ENCODE measurements around the gene CLSTN3.

CLSTN3 gene

GRCh38 chr12:7127916-7128626 is 2.1 kb upstream of the CLSTN3 start:
- no peak for DNase-seq (ENCODE audit: low spot score)

- DNase-seq (ENCODE audit: low spot score) = no peak
Measured at GRCh38 chr12:7128681-7129286, 1.4 kb upstream of the CLSTN3 start, which contains the start of gene RBP5. Gene RBP5, minus strand, starts transcription at chr12:7128889. Its CDS starts 114 bp downstream, at chr12:7128775.

DNA sequence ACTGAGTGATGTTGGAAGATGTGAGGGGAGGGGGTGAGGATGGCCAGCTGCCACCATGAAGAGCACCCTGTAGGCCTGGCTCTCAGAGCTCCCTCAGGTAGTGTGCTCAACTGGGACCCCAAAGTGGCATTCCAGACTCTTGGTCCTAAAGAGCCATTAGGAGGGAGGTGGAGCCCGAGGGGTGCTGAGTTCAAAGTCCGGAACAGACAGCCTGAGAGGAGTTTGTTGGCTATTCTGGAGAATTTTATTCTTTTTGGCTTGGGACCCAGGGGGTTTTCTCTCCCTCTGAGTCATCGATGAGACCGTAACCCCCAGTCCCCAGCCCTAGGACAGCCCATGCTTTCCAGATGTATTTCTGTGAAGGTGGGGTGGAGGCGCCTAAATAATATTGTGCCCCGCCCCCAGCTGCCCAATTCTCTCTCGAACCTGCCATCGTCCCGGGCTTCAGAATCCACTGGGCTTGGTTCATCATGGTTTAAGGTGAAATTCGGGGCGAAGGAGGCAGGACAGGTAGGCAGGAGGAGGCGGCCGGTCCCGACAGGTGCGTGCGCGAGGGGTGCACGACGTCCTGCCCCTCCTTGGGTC is 792 bp upstream of the CLSTN3 start:
- no peak for DNase-seq (ENCODE audit: low spot score)

DNA sequence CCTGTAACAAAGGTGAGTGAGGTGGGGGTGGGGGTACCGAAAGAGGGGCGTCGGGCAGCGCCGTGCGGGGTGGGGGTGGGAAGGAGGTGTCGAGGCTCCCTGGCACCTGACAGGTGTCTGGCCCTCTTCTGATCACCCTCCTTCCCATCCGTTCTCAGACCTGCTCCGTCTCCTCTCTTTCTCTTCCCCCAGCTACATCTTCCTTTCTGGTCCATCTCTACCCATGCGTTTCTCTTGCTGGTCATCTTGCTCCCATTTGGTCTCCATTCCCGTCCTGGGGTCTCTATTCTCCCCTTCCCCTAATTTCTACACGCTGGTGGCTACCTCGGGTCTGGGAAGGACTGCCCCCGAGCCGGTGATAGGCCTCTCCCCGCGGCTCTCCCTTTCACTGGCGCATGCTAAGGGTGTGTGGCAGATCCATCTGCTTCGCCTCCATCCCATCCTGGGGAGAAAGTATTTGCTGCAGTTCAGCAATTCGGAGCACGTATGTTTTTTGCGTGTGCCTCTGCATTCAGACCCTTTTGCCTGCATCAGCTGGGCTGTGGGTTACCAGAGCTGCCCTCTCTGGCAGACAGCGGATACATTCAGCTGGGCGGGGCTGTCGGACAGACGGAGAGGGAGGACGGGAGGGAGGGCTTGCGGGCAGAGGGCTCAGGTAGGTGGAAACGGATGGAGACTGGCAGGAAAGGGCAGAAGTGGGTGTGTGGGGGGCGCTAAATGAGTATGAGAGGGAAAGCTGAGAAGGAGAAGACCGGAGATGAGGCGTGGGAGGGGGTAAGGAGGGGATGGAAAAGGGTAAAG is 730 bp downstream of the CLSTN3 start:
- no peak for DNase-seq (ENCODE audit: low spot score)

GRCh38 chr12:7131502-7131866 is 1.3 kb downstream of the CLSTN3 start:
- no peak for DNase-seq (ENCODE audit: low spot score)

GRCh38 chr12:7134396-7135166 is 4.4 kb downstream of the CLSTN3 start:
- DNase-seq (ENCODE audit: low spot score) = no peak

- no peak for DNase-seq (ENCODE audit: low spot score)
Measured at GRCh38 chr12:7136071-7136470, 5.9 kb downstream of the CLSTN3 start.

- DNase-seq (ENCODE audit: low spot score) = no peak
Measured at GRCh38 chr12:7136676-7137075, 6.5 kb downstream of the CLSTN3 start.

- DNase-seq (ENCODE audit: low spot score) = no peak
Measured at GRCh38 chr12:7137908-7138307, 7.7 kb downstream of the CLSTN3 start.

- DNase-seq (ENCODE audit: low spot score) = no peak
Measured at GRCh38 chr12:7139200-7139599, 9.0 kb downstream of the CLSTN3 start.

- no peak for DNase-seq (ENCODE audit: low spot score)
Measured at GRCh38 chr12:7141351-7142005, 11.3 kb downstream of the CLSTN3 start.

DNA sequence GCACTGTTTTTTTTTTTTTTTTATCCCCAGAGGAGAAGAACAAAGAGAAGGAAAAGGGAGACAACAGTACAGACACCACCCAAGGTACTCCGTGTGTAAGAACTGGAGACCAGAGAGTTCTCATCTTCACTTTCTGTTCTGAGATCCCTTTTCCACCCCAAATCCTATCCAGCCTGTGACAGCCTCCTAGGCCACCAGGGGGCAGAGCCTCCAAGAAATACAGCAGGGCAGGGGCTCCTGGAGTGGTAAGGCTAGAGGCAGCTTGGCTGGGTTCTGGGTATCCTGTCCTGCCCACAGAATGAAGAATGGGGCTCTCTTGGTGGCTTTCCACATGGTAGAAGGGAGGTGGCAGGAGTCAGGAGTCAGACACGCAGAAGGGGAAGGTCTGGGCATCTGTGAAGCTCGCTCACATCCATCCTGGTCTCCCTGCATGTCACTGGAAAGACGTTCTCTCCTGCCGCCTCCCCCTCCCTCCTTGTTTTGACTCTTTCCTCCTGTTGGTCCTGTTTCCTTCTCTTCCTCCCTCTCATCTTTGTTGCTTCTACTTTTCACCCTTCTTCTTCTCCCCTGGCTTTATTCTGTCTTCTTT is 12.0 kb downstream of the CLSTN3 start:
- DNase-seq (ENCODE audit: low spot score) = peak; percentile 68

GRCh38 chr12:7142809-7143465 is 12.8 kb downstream of the CLSTN3 start:
- DNase-seq (ENCODE audit: low spot score) = no peak

DNA sequence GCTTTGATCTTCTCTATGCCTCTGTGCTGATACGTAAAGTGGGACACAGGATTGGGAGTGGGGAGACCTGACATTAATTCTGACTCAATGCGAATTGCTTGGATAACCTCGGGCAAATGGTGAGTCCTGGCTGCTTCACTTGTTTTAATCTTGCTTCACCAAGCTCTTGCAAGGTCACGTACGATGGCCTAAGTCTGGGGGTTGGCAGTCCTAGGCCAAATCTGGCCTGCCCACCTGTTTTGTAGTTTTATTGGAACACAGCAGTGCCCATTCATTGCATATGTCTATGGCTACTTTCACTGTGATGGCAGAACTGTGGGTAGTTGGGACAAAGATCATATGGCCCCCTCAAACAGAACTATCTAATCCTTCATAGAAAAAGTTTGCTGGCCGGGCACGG is 13.4 kb downstream of the CLSTN3 start:
- DNase-seq (ENCODE audit: low spot score) = no peak

DNA sequence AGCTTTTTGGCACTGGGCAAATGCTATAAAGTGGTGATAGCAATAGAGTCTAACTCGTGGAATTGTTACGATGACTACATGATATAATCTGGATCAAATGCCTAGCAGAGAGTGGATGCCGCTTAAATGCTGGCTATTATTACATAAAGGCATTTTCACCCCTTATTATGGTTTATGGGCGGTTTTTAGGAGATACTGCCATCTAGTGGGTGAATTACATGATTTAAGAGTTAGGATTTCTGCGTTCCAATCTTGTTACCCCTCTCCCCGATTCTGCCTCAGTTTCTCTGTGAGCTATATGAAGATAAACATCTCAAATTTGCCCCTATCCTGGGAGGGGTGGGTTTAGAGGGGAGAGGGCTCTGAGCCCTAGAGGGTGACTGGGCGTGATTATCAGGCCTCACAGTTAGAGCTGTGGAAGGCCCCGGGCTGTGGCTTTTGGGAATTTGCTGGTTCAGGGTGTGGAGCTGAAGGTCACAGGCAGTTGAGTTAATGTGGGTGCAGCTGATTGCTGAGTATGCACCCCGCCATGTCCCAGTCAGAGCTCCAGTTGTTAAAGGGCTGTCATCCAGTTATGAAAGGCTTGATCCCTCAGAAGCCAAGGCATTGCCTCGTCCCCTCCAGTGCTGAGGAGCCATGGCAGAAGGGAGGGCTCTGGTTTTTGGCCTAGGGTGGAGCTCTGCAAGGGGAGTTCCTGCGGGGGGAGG is 14.4 kb downstream of the CLSTN3 start:
- peak; percentile 40 for DNase-seq (ENCODE audit: low spot score)

GRCh38 chr12:7145671-7146070 is 15.5 kb downstream of the CLSTN3 start:
- DNase-seq (ENCODE audit: low spot score) = no peak

GRCh38 chr12:7146228-7146627 is 16.1 kb downstream of the CLSTN3 start:
- no peak for DNase-seq (ENCODE audit: low spot score)

DNA sequence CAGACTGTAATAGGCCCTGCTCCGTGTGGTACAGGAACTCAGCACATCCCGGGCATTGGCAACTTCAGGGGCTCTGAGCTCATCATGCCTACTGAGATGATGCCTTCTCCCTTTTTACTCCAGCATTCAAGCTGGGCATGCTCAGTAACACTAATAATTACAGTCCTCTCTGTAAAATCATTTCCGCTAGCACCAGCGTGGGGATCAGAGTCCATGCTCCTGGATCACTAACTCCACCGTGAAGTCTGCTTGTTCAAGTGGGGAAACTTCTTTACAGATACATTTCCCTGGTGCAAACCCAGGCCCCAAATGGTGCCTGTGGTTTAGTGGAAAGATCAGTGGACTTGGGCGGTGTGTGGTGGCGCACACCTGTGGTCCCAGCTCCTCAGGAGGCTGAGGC is 16.7 kb downstream of the CLSTN3 start:
- DNase-seq (ENCODE audit: low spot score) = no peak

GRCh38 chr12:7150356-7150755 is 20.2 kb downstream of the CLSTN3 start:
- no peak for DNase-seq (ENCODE audit: low spot score)

- DNase-seq (ENCODE audit: low spot score) = no peak
Measured at GRCh38 chr12:7150841-7151240, 20.7 kb downstream of the CLSTN3 start.

Data from hematopoietic multipotent progenitor cell treated with erythropoietin and hydrocortisone succinate and interleukin-3 and kit ligand, for 17 days (in vitro differentiated cells).